ENCODE results near the gene SPATA20.

The SPATA20 gene

GRCh38 chr17:50547035-50547735, at the start of gene SPATA20:
Gene SPATA20, plus strand, starts transcription at chr17:50547174. Its CDS starts 35 bp downstream, at chr17:50547209.
- peak within 1 kb of the TSS; percentile 41 for H3K4me3 ChIP-seq (ENCODE audit: low read depth, low read length)

- H3K4me3 ChIP-seq (ENCODE audit: low read depth, low read length) = no peak overlapping the region
These were observed 48.7 kb upstream of the SPATA20 start for GRCh38 chr17:50498021-50498874.

DNA sequence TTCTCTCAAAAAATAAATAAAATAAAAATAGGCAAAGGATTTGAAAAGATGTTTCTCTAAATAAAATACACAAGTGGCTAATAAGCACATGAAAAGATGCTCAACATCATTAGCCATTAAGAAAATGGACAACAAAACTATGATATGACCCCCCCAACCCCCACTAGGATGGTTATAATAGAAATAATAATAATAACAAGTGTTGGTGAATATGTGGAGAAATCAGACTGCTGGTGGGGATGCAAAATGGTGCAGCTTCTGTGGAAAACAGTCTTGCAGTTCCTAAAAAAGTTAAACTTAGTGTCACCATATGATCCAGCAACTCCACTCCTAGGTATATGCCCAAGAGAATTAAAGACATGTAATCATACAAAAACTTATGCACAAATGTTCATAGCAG, 47.7 kb upstream of the SPATA20 start:
- no peak overlapping the region for H3K4me3 ChIP-seq (ENCODE audit: low read depth, low read length)

DNA sequence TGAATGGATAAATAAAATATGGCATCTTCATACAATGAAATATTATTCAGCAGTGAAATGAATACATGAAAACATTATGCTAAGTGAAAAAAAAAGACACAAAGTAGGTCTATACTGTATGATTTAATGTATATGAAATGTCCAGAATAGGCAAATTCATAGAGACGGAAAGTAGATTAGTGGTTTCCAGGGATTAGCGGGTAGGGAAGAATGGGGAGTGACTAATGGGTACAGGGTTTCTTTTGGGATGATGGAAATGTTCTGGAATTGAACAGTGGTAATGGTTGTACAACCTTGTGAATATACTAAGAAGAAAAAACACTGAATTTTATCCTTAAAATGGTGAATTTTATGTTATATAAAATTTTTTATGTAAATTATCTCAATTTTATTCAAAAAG, 47.3 kb upstream of the SPATA20 start:
- H3K4me3 ChIP-seq (ENCODE audit: low read depth, low read length) = no peak overlapping the region

GRCh38 chr17:50501054-50501453, 45.9 kb upstream of the SPATA20 start:
- H3K4me3 ChIP-seq (ENCODE audit: low read depth, low read length) = no peak overlapping the region

GRCh38 chr17:50502301-50502990, 44.5 kb upstream of the SPATA20 start:
- no peak overlapping the region for H3K4me3 ChIP-seq (ENCODE audit: low read depth, low read length)

DNA sequence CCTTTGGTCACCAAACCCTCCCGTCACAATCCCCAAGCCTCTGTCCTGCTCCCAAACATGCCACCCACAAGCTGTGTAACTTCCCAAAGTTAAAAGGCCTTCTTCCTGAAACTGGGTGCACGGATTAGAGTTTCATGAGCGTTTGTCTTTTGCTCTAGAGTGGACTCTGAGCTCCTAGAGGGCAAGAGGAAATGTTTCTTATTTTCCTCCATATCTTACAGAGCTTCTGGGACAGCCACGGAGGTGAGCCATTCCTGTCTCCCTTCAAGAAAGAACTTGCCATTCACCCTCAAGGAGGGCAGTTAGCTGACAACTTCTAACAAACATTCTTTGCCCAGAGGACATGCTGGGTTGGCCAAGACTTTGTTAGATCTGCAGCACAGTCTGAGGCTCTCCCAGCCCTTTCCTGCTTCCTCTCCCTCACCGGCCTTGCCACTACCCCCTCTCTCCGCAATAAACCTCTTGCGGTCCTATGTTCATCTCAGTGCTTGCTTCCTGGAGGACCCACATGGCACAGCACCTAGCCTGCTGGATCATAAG, 41.3 kb upstream of the SPATA20 start:
- H3K4me3 ChIP-seq (ENCODE audit: low read depth, low read length) = no peak overlapping the region

GRCh38 chr17:50506298-50506697, 40.7 kb upstream of the SPATA20 start:
- H3K4me3 ChIP-seq (ENCODE audit: low read depth, low read length) = no peak overlapping the region

GRCh38 chr17:50507871-50508572, 39.0 kb upstream of the SPATA20 start, which contains the start of gene MYCBPAP:
Gene MYCBPAP, plus strand, starts transcription at chr17:50508439. Its CDS starts 236 bp downstream, at chr17:50508675.
- H3K4me3 ChIP-seq (ENCODE audit: low read depth, low read length) = peak within 1 kb of the TSS; percentile 47

DNA sequence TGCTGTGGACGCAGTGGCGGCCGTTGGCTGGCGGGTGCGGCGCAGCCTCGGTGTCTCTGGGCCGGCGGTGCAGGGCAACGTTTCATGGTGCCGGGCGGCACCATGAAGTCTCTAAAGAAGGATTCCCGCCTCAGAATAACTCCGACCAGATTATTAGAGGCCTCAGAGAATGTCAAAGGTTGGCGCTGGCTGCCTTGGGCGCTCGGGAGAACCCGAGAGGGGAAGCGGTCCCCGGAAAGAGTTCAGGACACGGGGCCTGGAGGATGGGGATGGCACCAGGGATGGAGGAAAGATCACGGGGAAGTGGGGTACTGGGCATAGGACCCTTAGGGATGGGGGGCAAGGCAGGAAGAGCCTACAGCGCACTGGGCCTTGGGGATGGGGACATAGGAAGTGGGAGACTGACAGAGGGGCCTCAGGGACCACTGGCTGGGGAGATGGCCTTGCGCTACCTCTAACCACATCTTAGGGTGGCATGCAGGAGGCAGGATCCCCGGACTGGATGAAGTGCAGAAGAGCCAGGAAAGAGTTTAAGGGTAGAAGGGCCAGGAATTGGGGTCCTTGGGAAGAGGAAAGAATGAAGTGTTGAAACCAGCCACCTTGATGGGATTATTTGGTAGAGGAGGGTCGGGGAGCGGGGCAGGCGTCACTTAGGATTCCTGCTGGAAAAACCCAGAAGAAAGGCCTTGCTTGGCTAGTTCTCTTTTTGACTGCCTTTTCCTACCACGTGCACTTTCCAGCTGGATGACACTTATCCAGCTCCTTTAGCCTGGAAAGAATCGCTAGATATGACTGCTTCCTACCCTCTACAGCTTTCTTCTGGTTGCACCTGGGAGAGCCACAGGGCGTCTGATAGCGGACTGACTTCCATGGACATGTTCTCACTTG, 38.2 kb upstream of the SPATA20 start:
- H3K4me3 ChIP-seq (ENCODE audit: low read depth, low read length) = peak overlapping the region; percentile 47

DNA sequence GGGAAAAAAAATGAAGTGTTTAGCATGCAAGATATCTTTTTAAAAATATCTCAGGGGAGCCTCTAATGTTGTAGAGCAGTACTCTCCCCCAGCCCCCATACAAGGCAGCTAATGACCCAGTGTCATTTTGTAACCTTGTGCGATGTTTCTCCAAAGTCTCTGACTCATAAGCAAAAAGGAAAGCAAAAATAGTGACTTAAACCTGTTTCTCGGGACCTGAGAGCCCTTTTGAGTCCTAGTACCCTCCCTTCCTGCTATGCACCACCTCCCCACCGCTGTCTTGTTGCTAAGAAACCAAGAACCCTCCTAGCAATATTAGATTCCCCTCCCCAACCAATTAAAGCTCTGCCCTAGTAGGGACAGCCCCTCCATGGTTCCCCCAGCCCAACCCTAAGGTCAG, 35.9 kb upstream of the SPATA20 start:
- H3K4me3 ChIP-seq (ENCODE audit: low read depth, low read length) = no peak overlapping the region

DNA sequence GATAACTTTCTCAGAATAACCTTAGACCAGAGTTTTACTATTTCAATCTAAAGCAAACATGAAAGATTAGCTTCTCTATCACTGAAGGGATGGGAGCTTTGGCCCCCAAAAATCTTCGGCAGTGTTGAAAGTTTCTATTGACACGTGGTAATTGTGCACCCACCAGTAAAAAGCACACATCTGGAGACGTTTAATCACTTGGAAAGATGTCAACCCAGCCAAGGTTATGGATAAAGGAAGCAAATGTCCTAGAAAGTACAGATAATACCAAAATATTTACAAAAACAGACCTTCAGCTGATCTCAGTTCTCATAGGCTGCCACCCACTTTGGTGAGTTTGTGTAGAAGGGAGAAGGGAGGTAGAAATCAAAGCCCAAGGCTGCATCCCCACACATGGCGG, 33.5 kb upstream of the SPATA20 start:
- no peak overlapping the region for H3K4me3 ChIP-seq (ENCODE audit: low read depth, low read length)

GRCh38 chr17:50514388-50514787, 32.6 kb upstream of the SPATA20 start:
- H3K4me3 ChIP-seq (ENCODE audit: low read depth, low read length) = no peak overlapping the region

- no peak overlapping the region for H3K4me3 ChIP-seq (ENCODE audit: low read depth, low read length)
These were observed 31.9 kb upstream of the SPATA20 start for GRCh38 chr17:50514936-50515702.

DNA sequence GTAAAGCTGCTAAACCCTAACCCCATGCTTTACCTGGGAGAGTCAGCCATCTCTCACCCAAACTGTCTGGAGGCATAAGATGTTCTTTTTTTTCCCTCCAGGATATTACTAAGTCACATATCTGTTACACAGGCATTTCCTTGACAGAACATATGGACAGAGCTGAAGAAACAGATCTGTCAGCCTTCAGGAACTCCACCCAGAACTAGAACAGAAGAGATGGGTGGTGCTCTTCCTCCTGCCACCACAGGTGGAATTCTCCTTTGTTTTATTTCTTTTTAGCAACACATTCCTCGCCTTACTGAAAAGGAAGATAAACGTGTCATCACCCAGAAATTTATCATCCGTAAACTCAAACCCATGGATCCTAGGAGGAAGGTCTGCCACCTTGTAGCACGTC, 30.0 kb upstream of the SPATA20 start:
- H3K4me3 ChIP-seq (ENCODE audit: low read depth, low read length) = no peak overlapping the region

- no peak overlapping the region for H3K4me3 ChIP-seq (ENCODE audit: low read depth, low read length)
These were observed 29.2 kb upstream of the SPATA20 start for GRCh38 chr17:50517504-50518383.

- no peak overlapping the region for H3K4me3 ChIP-seq (ENCODE audit: low read depth, low read length)
These were observed 28.5 kb upstream of the SPATA20 start for GRCh38 chr17:50518384-50519023.
